Mesenchymal stem cell (in vitro differentiated cells and primary cell): ENCODE measurements around the gene IRF9.
A peak's percentile ranks its signal among the peaks of the same experiment; 100 is the strongest.

Experiments used
- DNase-seq: peaks from one replicate; pipeline ENCODE4 v3.0.0-alpha.2; 2013
- H2AFZ ChIP-seq: one replicate; pipeline ENCODE4 v1.6.1; 2013; ENCODE audit warnings: low read depth, mild to moderate bottlenecking, control low read depth, inconsistent platforms, low read length, moderate library complexity
- H2AK5ac ChIP-seq: 2 replicates; pipeline ENCODE4 v1.6.1; 2013; ENCODE audit warnings: low read length, moderate library complexity, mild to moderate bottlenecking, inconsistent platforms; ENCODE audit not compliant: severe bottlenecking
- H2BK120ac ChIP-seq: one replicate; pipeline ENCODE4 v1.6.1; 2013; ENCODE audit warnings: low read depth, mild to moderate bottlenecking, inconsistent platforms, low read length, moderate library complexity
- H2BK12ac ChIP-seq, 2 experiments: one replicate each; pipeline ENCODE4 v1.6.1; 2013; ENCODE audit warnings: inconsistent platforms in 2 of 2, low read length in 2 of 2, mild to moderate bottlenecking in 2 of 2, moderate library complexity in 2 of 2, control low read depth in 1 of 2
- H2BK15ac ChIP-seq: one replicate; pipeline ENCODE4 v1.6.1; 2013; ENCODE audit warnings: mild to moderate bottlenecking, low read depth, inconsistent platforms; ENCODE audit not compliant: poor library complexity, severe bottlenecking
- H2BK5ac ChIP-seq: 2 replicates; pipeline ENCODE4 v1.6.1; 2013; ENCODE audit warnings: low read depth, mild to moderate bottlenecking, low read length, control low read depth, inconsistent platforms; ENCODE audit not compliant: poor library complexity, severe bottlenecking
- H3K14ac ChIP-seq, 2 experiments: one replicate each; pipeline ENCODE4 v1.6.1; 2013; ENCODE audit warnings: inconsistent platforms in 2 of 2, low read length in 2 of 2, control low read depth in 1 of 2, mild to moderate bottlenecking in 1 of 2, moderate library complexity in 1 of 2
- H3K18ac ChIP-seq, 2 experiments: one replicate each; pipeline ENCODE4 v1.6.1; 2013; ENCODE audit warnings: inconsistent platforms in 2 of 2, low read length in 2 of 2, control low read depth in 1 of 2, low read depth in 1 of 2, mild to moderate bottlenecking in 1 of 2
- H3K23ac ChIP-seq, 2 experiments: one replicate each; pipeline ENCODE4 v1.6.1; 2013; ENCODE audit warnings: inconsistent platforms in 2 of 2, low read length in 2 of 2, mild to moderate bottlenecking in 2 of 2, moderate library complexity in 2 of 2, control low read depth in 1 of 2
- H3K27ac ChIP-seq: 2 replicates; pipeline ENCODE4 v1.5.1; 2013; ENCODE audit warnings: mild to moderate bottlenecking, moderate library complexity, low read length, control low read depth, inconsistent platforms; ENCODE audit not compliant: poor library complexity, severe bottlenecking
- H3K27me3 ChIP-seq, 2 experiments: 2 replicates each; pipeline versions ENCODE4 v1.6.1 to v1.7.0; 2013; ENCODE audit warnings: low read length in 2 of 2, mild to moderate bottlenecking in 2 of 2, moderate library complexity in 2 of 2, control low read depth in 1 of 2, inconsistent platforms in 1 of 2; ENCODE audit not compliant: control insufficient read depth in 1 of 2, insufficient read depth in 1 of 2
- H3K36me3 ChIP-seq, 2 experiments: 2 replicates each; pipeline versions ENCODE4 v1.6.1 to v1.7.0; 2013; ENCODE audit warnings: low read length in 2 of 2, control low read depth in 1 of 2, inconsistent platforms in 1 of 2, low read depth in 1 of 2, mild to moderate bottlenecking in 1 of 2; ENCODE audit not compliant: insufficient read depth in 2 of 2, control insufficient read depth in 1 of 2
- H3K4ac ChIP-seq, 2 experiments: one replicate each; pipeline ENCODE4 v1.6.1; 2013; ENCODE audit warnings: inconsistent platforms in 2 of 2, low read length in 2 of 2, mild to moderate bottlenecking in 2 of 2, moderate library complexity in 2 of 2, control low read depth in 1 of 2, low read depth in 1 of 2
- H3K4me1 ChIP-seq: 2 replicates; pipeline ENCODE4 v1.6.1; 2013; ENCODE audit warnings: low read depth, low read length, control low read depth; ENCODE audit not compliant: control insufficient read depth, insufficient read depth
- H3K4me2 ChIP-seq: 2 replicates; pipeline ENCODE4 v1.6.1; 2013; ENCODE audit warnings: low read length, mild to moderate bottlenecking, inconsistent platforms; ENCODE audit not compliant: poor library complexity, severe bottlenecking
- H3K4me3 ChIP-seq, 2 experiments: 2 replicates each; pipeline versions ENCODE4 v1.5.1 to v1.7.0; 2013; ENCODE audit warnings: low read length in 2 of 2, mild to moderate bottlenecking in 2 of 2, control low read depth in 1 of 2, low read depth in 1 of 2; ENCODE audit not compliant: insufficient read depth in 1 of 2
- H3K79me1 ChIP-seq: replicated peaks from 2 replicates; pipeline ENCODE4 v1.6.1; 2013; ENCODE audit warnings: mild to moderate bottlenecking, control low read depth, low read length, inconsistent platforms; ENCODE audit not compliant: poor library complexity, severe bottlenecking
- H3K9ac ChIP-seq: 2 replicates; pipeline ENCODE4 v1.7.0; 2013; ENCODE audit warnings: mild to moderate bottlenecking, low read length, moderate library complexity
- H3K9me3 ChIP-seq: 2 replicates; pipeline ENCODE4 v1.7.0; 2013; ENCODE audit warnings: mild to moderate bottlenecking, low read length; ENCODE audit not compliant: control insufficient read depth
- H4K8ac ChIP-seq: one replicate; pipeline ENCODE4 v1.6.1; 2013; ENCODE audit warnings: inconsistent platforms, mild to moderate bottlenecking, low read length, moderate library complexity
- H4K91ac ChIP-seq: one replicate; pipeline ENCODE4 v1.6.1; 2013; ENCODE audit warnings: mild to moderate bottlenecking, low read length, inconsistent platforms
- WGBS: methylation state at CpG from one replicate; pipeline ENCODE4 v1.1.7; 2013; ENCODE audit warnings: mixed read lengths; 5-methylcytosine and 5-hydroxymethylcytosine counted together

Gene IRF9

GRCh38 chr14:24135834-24136683 lies 25.0 kb upstream of the IRF9 start, which contains the start of gene PSME1:
PSME1 (plus strand) TSS chr14:24136194; CDS start chr14:24136263, 69 bp downstream.
- peak within 1 kb of the TSS; percentile 79 for H3K4me2 ChIP-seq
- H4K8ac ChIP-seq = peak within 1 kb of the TSS; percentile 86
- no peak within 1 kb of the TSS for H2AK5ac ChIP-seq
- peak within 1 kb of the TSS; percentile 81 to 91 for H3K4me3 ChIP-seq
- peaks cover 27 to 34% of the 10 kb centered on the region in 2 experiments for H3K36me3 ChIP-seq
- H4K91ac ChIP-seq = peak within 1 kb of the TSS; percentile 22
- H3K27me3 ChIP-seq = no peaks in the 10 kb centered on the region
- peak within 1 kb of the TSS in 1 of 2 experiments; percentile 84 for H2BK12ac ChIP-seq
- peak within 1 kb of the TSS; percentile 86 for H2AFZ ChIP-seq
- H3K18ac ChIP-seq = peak within 1 kb of the TSS; percentile 38 to 92
- H3K23ac ChIP-seq = peak within 1 kb of the TSS in 1 of 2 experiments; percentile 94
- peak; percentile 91 for DNase-seq
- H3K4ac ChIP-seq = peak within 1 kb of the TSS in 1 of 2 experiments; percentile 94
- peak within 1 kb of the TSS in 1 of 2 experiments; percentile 93 for H3K14ac ChIP-seq
- H2BK5ac ChIP-seq = no peak within 1 kb of the TSS
- peak within 1 kb of the TSS; percentile 4 for H3K27ac ChIP-seq
- peaks cover 19% of the 10 kb centered on the region for H3K4me1 ChIP-seq
- H3K9ac ChIP-seq = peak within 1 kb of the TSS; percentile 88
- H2BK120ac ChIP-seq = peak within 1 kb of the TSS; percentile 1
- no peaks in the 10 kb centered on the region for H3K9me3 ChIP-seq
- H2BK15ac ChIP-seq = no peak within 1 kb of the TSS
- peaks cover 26% of the 10 kb centered on the region for H3K79me1 ChIP-seq
- 1% methylated on average over 58 of the region's 75 CpGs for WGBS

GRCh38 chr14:24136684-24137528 lies 24.2 kb upstream of the IRF9 start:
- Histone ChIP-seq H3K14ac (peak overlapping the region in 1 of 2 experiments; percentile 93), H4K8ac (no peak overlapping the region), H3K23ac (peak overlapping the region in 1 of 2 experiments; percentile 94), H2BK15ac (no peak overlapping the region), H3K4ac (peak overlapping the region in 1 of 2 experiments; percentile 94), H3K4me3 (peak overlapping the region; percentile 81 to 91), H3K9ac (peak overlapping the region; percentile 88), H2BK12ac (peak overlapping the region in 1 of 2 experiments; percentile 84), H3K4me1 (peaks cover 19% of the 10 kb centered on the region), H3K18ac (peak overlapping the region in 1 of 2 experiments; percentile 21), H3K36me3 (peaks cover 27% of the 10 kb centered on the region in 2 experiments), H2AFZ (no peak overlapping the region), H3K9me3 (no peaks in the 10 kb centered on the region), H3K27ac (no peak overlapping the region), H2AK5ac (no peak overlapping the region), H3K79me1 (peaks cover 26% of the 10 kb centered on the region), H2BK120ac (no peak overlapping the region), H3K27me3 (no peaks in the 10 kb centered on the region), H3K4me2 (peak overlapping the region; percentile 79), H2BK5ac (no peak overlapping the region), H4K91ac (no peak overlapping the region)
- 46% methylated on average over 10 of the region's 13 CpGs for WGBS
- no peak for DNase-seq

GRCh38 chr14:24137529-24138395 lies 23.3 kb upstream of the IRF9 start:
- Histone ChIP-seq H3K79me1 (peaks cover 27% of the 10 kb centered on the region), H2AFZ (no peak overlapping the region), H2BK12ac (no peak overlapping the region), H3K4me1 (peaks cover 20% of the 10 kb centered on the region), H2AK5ac (no peak overlapping the region), H2BK5ac (no peak overlapping the region), H3K9ac (no peak overlapping the region), H3K4me2 (no peak overlapping the region), H2BK15ac (no peak overlapping the region), H3K36me3 (peaks cover 22 to 29% of the 10 kb centered on the region in 2 experiments), H2BK120ac (no peak overlapping the region), H4K91ac (peak overlapping the region; percentile 47), H3K4ac (no peak overlapping the region), H3K14ac (no peak overlapping the region), H3K9me3 (no peaks in the 10 kb centered on the region), H3K27ac (no peak overlapping the region), H3K27me3 (no peaks in the 10 kb centered on the region), H4K8ac (no peak overlapping the region), H3K4me3 (no peak overlapping the region), H3K18ac (no peak overlapping the region), H3K23ac (peak overlapping the region in 1 of 2 experiments; percentile 2)
- DNase-seq = no peak
- WGBS = 97% methylated on average over 8 of the region's 8 CpGs
